COR-L47 (cell line): ENCODE results near the gene ELL3.

Experiments used
- DNase-seq: peaks from one replicate; lab custom pipeline; 2025; lab: John Stamatoyannopoulos, UW

The ELL3 gene

DNA sequence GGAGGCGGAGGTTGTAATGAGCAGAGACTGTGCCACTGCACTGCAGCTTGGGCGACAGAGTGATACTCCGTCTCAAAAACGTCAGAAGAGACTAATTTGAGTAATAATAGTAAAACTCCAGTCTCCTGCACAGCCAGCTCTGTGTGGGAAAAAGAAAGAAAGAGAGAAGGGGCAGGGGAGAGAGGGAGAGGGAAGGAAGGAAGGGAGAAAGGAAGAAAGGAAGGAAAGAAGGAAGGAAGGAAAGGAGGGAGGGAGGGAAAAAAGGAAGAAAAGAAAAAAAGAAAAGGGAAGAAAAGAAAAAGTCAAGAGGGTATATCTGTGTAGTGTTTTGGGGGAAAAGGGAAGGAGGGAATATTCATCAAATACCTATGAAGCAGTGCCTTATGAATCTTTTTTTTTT is 53.6 kb downstream of the ELL3 start:
- no peak for DNase-seq
